Measurements from ENCODE around the gene IL33.
"Not testable (repeated sequence)": the region's sequence is repeated elsewhere in the genome, so short reads cannot be mapped to it uniquely, and the experiment has no call there.

- not testable (repeated sequence) for TF ChIP-seq ATF3 (CRISPR knock-in tag; conservative IDR thresholded peaks at IDR 0.05); NFE2L1 (CRISPR knock-in tag; IDR thresholded peaks at IDR 0.05)
These were observed 32.9 kb upstream of the IL33 start for GRCh38 chr9:6182549-6183226.

All from WTC11 (cell line).